GM19395 (cell line): Measurements from ENCODE around the gene FGD2.

Experiments
- ATAC-seq: cut with Tn5 transposase; IDR thresholded peaks from one replicate; pipeline ENCODE4 v1.9.1; 2021; ENCODE audit warnings: mild to moderate bottlenecking, moderate library complexity; ENCODE audit not compliant: unreplicated experiment

Gene FGD2

DNA sequence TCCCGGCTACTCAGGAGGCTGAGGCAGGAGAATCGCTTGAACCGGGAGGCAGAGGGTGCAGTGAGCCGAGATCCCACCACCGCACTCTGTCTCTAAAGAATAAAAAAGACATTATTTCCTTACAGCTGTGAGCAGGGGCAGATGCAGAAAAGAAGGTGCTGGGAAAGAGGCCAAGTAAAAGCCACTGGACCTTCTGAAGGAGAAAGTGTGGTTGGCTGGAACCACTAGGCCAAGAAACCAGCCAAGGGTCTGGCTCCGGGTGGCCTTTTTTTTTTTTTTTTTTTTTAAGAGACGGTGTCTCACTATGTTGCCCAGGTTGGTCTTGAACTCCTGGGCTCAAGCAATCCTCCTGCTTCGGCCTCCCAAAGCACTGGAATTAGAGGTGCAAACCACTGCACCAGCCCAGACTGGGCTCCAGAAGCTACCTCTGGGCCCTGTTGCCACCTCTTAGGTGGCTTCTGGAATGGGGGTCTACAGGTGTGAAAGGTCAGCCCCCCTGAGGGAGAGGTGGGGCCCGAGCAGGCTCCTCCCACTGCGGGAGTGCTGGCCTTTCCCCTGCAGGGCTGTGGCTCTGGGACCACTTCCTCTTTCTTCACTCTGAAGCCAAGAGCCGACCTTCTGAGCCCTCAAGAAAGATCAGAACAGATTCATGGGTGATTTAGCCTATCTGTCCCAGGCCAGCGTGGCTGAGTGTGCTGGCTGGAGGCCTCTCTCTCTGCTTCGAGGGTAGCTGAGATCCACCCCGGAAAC, at the start of gene FGD2:
Gene FGD2 (plus strand): TSS at position 595 of the 750 bp plus-strand sequence. CDS start 163 bp downstream, outside the sequence.
- peak; percentile 77 for ATAC-seq

GRCh38 chr6:36955671-36956445, 49.6 kb upstream of the FGD2 start:
- no peak for ATAC-seq

GRCh38 chr6:36956446-36956820, 49.0 kb upstream of the FGD2 start:
- no peak for ATAC-seq

- no peak for ATAC-seq
Observed at GRCh38 chr6:36957773-36958271, 47.6 kb upstream of the FGD2 start.

- no peak for ATAC-seq
Observed at GRCh38 chr6:36958775-36959554, 46.5 kb upstream of the FGD2 start.

DNA sequence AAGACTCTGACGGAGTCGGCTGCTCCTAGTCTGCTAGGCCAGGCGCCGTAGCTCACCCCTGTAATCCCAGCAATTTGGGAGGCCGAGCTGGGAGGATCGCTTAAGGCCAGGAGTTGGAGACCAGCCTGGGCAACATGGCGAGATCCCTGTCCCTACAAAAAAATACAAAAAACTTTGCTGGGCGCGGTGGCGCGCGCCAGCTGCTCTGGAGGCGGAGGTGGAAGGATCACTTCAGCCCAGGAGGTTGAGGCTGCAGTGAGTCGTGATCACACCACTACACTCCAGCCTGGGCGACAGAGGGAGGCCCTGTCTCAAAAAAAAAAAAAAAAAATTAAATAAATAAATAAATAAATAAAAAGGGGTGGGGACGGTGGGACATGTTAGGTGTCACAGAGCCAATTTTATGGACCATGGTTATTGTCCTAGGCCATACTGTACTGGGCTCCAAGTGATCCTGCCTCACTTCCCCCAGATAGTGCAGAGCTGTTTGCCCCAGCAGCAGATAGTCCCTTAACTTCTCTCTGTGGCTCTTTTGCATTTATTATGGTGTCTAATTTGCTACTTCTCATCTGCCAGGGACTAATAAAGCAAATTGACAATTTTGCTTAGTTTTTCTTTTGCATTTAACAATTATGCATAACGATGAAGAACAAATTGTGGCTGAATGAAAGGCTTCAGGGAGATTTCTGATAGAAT, 45.8 kb upstream of the FGD2 start:
- ATAC-seq: no peak

GRCh38 chr6:36961441-36962435, 43.7 kb upstream of the FGD2 start:
- no peak for ATAC-seq

DNA sequence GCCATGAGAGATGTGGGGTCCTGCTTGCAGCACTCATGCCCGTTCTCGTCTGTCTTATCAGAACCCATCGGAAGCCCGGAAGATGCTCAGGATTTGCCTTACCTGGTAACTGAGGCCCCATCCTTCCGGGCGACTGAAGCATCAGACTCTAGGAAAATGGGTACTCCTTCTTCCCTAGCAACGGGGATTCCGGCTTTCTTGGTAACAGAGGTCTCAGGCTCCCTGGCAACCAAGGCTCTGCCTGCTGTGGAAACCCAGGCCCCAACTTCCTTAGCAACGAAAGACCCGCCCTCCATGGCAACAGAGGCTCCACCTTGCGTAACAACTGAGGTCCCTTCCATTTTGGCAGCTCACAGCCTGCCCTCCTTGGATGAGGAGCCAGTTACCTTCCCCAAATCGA, 42.6 kb upstream of the FGD2 start:
- ATAC-seq: peak; percentile 62

- no peak for ATAC-seq
Observed at GRCh38 chr6:36963451-36964290, 41.8 kb upstream of the FGD2 start.

DNA sequence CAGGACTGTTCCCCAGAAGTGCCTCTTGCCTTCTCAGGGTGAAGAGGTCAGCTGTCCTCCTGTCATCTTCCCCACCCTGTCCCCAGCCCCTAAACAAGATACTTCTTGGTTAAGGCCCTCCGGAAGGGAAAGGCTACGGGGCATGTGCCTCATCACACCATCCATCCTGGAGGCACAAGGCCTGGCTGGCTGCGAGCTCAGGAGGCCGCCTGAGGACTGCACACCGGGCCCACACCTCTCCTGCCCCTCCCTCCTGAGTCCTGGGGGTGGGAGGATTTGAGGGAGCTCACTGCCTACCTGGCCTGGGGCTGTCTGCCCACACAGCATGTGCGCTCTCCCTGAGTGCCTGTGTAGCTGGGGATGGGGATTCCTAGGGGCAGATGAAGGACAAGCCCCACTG, 41.1 kb upstream of the FGD2 start:
- no peak for ATAC-seq

GRCh38 chr6:36964908-36965307, 40.5 kb upstream of the FGD2 start:
- no peak for ATAC-seq

DNA sequence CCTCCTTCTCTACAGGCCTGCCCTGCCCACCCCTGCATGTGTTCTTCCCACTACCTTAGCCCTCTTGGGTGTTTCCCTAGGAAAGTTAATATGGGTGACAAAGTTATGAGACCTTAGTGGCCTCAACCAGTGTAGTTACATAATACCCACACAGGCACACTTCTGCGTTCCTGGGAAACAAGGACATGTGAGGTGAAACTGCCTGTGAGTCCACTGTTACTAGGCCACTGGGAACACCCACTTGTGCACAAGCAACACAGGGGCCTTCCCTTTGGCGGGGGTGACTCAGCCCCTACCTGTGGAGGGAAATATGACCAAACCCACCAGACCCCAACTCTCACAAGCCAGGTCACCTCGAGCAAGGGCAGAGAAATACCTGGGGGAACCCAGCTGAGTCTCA, 38.2 kb upstream of the FGD2 start:
- ATAC-seq: no peak

DNA sequence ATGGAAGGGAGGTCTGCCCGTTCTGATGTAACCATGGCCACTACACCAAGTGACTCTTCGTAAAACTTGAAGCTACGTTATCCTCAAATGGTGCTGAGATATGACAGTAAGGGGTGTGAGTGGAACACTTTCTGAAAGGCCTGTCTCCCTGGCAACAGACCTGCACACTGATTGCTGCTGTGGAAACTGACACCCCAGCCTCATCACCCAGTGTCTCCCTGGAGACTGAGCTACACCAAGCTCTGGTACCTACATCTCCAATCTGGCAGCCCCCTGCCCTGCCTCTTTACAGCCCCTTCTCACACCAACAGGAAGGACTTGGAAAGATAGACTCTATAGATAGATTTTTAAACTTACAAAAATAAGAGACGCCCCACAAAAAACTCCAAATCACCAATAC, 37.7 kb upstream of the FGD2 start:
- ATAC-seq: no peak

GRCh38 chr6:36968266-36968977, 37.0 kb upstream of the FGD2 start:
- no peak for ATAC-seq

DNA sequence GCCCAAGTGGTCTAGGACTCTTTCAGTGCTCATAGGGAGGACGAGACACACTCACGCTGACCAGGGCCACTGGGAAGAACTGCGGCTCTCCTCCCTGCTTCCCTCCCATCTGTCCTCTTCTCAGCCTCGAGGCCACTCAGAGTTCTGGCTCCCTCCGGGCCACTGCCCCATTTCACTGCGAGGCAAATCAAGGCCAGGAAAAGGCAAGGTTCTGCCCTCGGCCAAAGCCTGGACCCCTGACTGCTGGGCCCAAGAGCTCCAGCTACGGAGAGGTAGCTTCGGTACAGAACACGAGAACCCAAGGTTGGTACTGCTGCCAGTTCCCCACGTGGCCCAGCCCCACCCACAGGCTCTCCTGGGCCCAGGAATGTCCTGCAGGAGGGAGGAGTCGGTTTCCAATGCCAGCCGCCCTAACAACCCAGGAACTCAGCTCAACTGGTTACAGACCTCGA, 36.2 kb upstream of the FGD2 start:
- no peak for ATAC-seq

GRCh38 chr6:36969988-36970891, 35.2 kb upstream of the FGD2 start:
- no peak for ATAC-seq
